Ovary (tissue), 9 donors: Measurements from ENCODE around the gene RXRB. TPM values are rescaled to one million over a fixed set of nuclear protein-coding genes. Genes with fewer than 3 reads are reported as not detected.

ENCODE experiments used
- DNase-seq, 5 donors: peaks; one replicate each; pipeline ENCODE4 v3.0.0-alpha.2; 2019 to 2020
- H3K27ac ChIP-seq, 2 donors: fragments of 200-600 bp; one replicate each; pipeline versions ENCODE4 v1.5.1 to v1.8.0; 2019 to 2022
- H3K27me3 ChIP-seq: fragments of 200-600 bp; one replicate; pipeline ENCODE4 v1.8.0; 2022
- H3K36me3 ChIP-seq: fragments of 200-600 bp; sonication (generic); one replicate; pipeline ENCODE4 v1.5.1; 2019
- H3K4me1 ChIP-seq: one replicate; pipeline ENCODE4 v1.8.1; 2013; ENCODE audit warnings: mild to moderate bottlenecking, moderate library complexity; ENCODE audit not compliant: insufficient read depth
- H3K4me3 ChIP-seq: fragments of 200-600 bp; sonication (generic); one replicate; pipeline ENCODE4 v1.5.1; 2017
- H3K9me3 ChIP-seq, 2 donors: fragments of 200-600 bp in 1 of 2; sonication (generic) in 1 of 2; one replicate each; pipeline versions ENCODE4 v1.5.1 to v1.8.1; 2013 to 2019; ENCODE audit warnings: mild to moderate bottlenecking in 1 of 2, moderate library complexity in 1 of 2
- CTCF ChIP-seq, 3 donors: fragments of 450-650 bp in 2 of 3; fragments of 200-600 bp in 1 of 3; IDR thresholded peaks; one replicate each; pipeline versions ENCODE4 v1.5.1 to v1.8.0; 2016 to 2022; ENCODE audit warnings: antibody characterized with exemption in 3 of 3, mild to moderate bottlenecking in 1 of 3
- EP300 ChIP-seq: sonication (generic); formaldehyde crosslinking; IDR thresholded peaks from one replicate; pipeline ENCODE4 v1.6.1; 2017; ENCODE audit warnings: antibody characterized with exemption
- POLR2A ChIP-seq: fragments of 450-650 bp; IDR thresholded peaks from one replicate; pipeline ENCODE4 v1.6.1; 2017; ENCODE audit warnings: antibody characterized with exemption, mild to moderate bottlenecking, moderate library complexity
- WGBS, 3 donors: extraction: QIAGEN DNeasy Blood & Tissue Kit in 1 of 3; methylation state at CpG; one replicate each; pipeline versions ENCODE4 v1.1.5 to v1.1.7; 2013 to 2017; 5-methylcytosine and 5-hydroxymethylcytosine counted together
- intact Hi-C, 4 donors: fragments of 100-400 bp; cut with DNase I; formaldehyde crosslinking; loops; one replicate each; pipeline versions ENCODE4 v1.11.0 to v1.15.1; 2022 to 2023
- polyA plus RNA-seq, 2 donors: library from polyadenylated mRNA; stranded (reverse); fragments of 200-250 nt in 1 of 2; fragments of 350-450 nt in 1 of 2; fragmentation: Illumina TruSeq in 1 of 2; extraction: RNeasy Lipid Tissue Mini Kit (QIAGEN cat#74804) in 1 of 2; gene quantifications; one replicate each; pipeline ENCODE4 v1.2.3, GENCODE V29; 2013 to 2014
- total RNA-seq, 7 donors: library from RNA; depleted of rRNA in 2 of 7; stranded (reverse); fragments of >200 nt in 2 of 7; fragmentation: NEBNext Ultra II Directional in 3 of 7; extraction: Animal tissue kit (Norgen Biotek cat#: 25700) in 3 of 7; gene quantifications; one replicate each; pipeline versions ENCODE4 v1.1.0 to v1.2.4, GENCODE V29; 2016 to 2023
- donor health status: DM: no; HTN: no; CAD: no; lungs with moderate emphysema.
- donor health status: DM: no; HTN: no; CAD: no.
- donor health status: Bipolar disorder and iron deficiency.
- donor health status: DM: yes; HTN: yes; CAD: no.
- donor health status: DM: no; HTN: no; CAD: no.
- donor health status: DM: yes; HTN: yes; CAD: no.

RXRB gene
- total and polyA plus RNA-seq, 9 donors = 19.8 to 54.0 (median 48.5) TPM

- Histone ChIP-seq H3K4me3 (no peak overlapping the region), H3K36me3 (no peaks in the 10 kb centered on the region), H3K4me1 (no peaks in the 10 kb centered on the region), H3K27ac (no peak overlapping the region), H3K27me3 (no peaks in the 10 kb centered on the region), H3K9me3 (no peaks in the 10 kb centered on the region)
- intact Hi-C loops = no loop called here
- no peak for TF ChIP-seq POLR2A
- TF ChIP-seq EP300 = no peak
- no peak for TF ChIP-seq CTCF (IDR thresholded peaks at IDR 0.05)
- 81 to 90% (median 87%) methylated on average over 7 of the region's 7 CpGs for WGBS, 3 donors
- DNase-seq = no peak
Measured at GRCh38 chr6:33181141-33181540, 19.3 kb downstream of the RXRB start.

GRCh38 chr6:33178755-33179475 lies 21.6 kb downstream of the RXRB start:
- H3K9me3 ChIP-seq = no peaks in the 10 kb centered on the region
- intact Hi-C loops = no loop called here
- no peak for DNase-seq
- H3K36me3 ChIP-seq = no peaks in the 10 kb centered on the region
- TF ChIP-seq POLR2A = no peak
- TF ChIP-seq EP300 = no peak
- no peak for TF ChIP-seq CTCF (IDR thresholded peaks at IDR 0.05)
- H3K27me3 ChIP-seq = no peaks in the 10 kb centered on the region
- H3K4me3 ChIP-seq = no peak overlapping the region
- WGBS, 3 donors = 83 to 89% (median 87%) methylated on average over 10 of the region's 10 CpGs
- H3K27ac ChIP-seq = no peak overlapping the region
- H3K4me1 ChIP-seq = no peaks in the 10 kb centered on the region

GRCh38 chr6:33177552-33178446 lies 22.7 kb downstream of the RXRB start:
- Histone ChIP-seq H3K27me3 (no peaks in the 10 kb centered on the region), H3K36me3 (no peaks in the 10 kb centered on the region), H3K9me3 (no peaks in the 10 kb centered on the region), H3K27ac (no peak overlapping the region), H3K4me1 (no peaks in the 10 kb centered on the region), H3K4me3 (no peak overlapping the region)
- TF ChIP-seq POLR2A = no peak
- TF ChIP-seq CTCF (IDR thresholded peaks at IDR 0.05) = no peak
- no peak for TF ChIP-seq EP300
- peak in 1 of 5 donors; percentile 10 for DNase-seq
- intact Hi-C loops = no loop called here
- 76 to 85% (median 78%) methylated on average over 19 of the region's 19 CpGs for WGBS, 3 donors

- Histone ChIP-seq H3K9me3 (no peaks in the 10 kb centered on the region), H3K4me1 (no peaks in the 10 kb centered on the region), H3K27me3 (no peaks in the 10 kb centered on the region), H3K27ac (no peak overlapping the region), H3K4me3 (no peak overlapping the region), H3K36me3 (no peaks in the 10 kb centered on the region)
- intact Hi-C loops = no loop called here
- TF ChIP-seq EP300 = no peak
- 92 to 94% (median 93%) methylated on average over 7 of the region's 7 CpGs for WGBS, 3 donors
- no peak for DNase-seq
Measured at GRCh38 chr6:33176906-33177305, 23.6 kb downstream of the RXRB start.
